Measurements from ENCODE around the gene LHFPL3.

- TF ChIP-seq, protein P1, sequence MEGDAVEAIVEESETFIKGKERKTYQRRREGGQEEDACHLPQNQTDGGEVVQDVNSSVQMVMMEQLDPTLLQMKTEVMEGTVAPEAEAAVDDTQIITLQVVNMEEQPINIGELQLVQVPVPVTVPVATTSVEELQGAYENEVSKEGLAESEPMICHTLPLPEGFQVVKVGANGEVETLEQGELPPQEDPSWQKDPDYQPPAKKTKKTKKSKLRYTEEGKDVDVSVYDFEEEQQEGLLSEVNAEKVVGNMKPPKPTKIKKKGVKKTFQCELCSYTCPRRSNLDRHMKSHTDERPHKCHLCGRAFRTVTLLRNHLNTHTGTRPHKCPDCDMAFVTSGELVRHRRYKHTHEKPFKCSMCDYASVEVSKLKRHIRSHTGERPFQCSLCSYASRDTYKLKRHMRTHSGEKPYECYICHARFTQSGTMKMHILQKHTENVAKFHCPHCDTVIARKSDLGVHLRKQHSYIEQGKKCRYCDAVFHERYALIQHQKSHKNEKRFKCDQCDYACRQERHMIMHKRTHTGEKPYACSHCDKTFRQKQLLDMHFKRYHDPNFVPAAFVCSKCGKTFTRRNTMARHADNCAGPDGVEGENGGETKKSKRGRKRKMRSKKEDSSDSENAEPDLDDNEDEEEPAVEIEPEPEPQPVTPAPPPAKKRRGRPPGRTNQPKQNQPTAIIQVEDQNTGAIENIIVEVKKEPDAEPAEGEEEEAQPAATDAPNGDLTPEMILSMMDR (IDR thresholded peaks at IDR 0.05; ENCODE audit: poor library complexity, severe bottlenecking): no peak
- TF ChIP-seq, protein P2, sequence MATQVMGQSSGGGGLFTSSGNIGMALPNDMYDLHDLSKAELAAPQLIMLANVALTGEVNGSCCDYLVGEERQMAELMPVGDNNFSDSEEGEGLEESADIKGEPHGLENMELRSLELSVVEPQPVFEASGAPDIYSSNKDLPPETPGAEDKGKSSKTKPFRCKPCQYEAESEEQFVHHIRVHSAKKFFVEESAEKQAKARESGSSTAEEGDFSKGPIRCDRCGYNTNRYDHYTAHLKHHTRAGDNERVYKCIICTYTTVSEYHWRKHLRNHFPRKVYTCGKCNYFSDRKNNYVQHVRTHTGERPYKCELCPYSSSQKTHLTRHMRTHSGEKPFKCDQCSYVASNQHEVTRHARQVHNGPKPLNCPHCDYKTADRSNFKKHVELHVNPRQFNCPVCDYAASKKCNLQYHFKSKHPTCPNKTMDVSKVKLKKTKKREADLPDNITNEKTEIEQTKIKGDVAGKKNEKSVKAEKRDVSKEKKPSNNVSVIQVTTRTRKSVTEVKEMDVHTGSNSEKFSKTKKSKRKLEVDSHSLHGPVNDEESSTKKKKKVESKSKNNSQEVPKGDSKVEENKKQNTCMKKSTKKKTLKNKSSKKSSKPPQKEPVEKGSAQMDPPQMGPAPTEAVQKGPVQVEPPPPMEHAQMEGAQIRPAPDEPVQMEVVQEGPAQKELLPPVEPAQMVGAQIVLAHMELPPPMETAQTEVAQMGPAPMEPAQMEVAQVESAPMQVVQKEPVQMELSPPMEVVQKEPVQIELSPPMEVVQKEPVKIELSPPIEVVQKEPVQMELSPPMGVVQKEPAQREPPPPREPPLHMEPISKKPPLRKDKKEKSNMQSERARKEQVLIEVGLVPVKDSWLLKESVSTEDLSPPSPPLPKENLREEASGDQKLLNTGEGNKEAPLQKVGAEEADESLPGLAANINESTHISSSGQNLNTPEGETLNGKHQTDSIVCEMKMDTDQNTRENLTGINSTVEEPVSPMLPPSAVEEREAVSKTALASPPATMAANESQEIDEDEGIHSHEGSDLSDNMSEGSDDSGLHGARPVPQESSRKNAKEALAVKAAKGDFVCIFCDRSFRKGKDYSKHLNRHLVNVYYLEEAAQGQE (IDR thresholded peaks at IDR 0.05; ENCODE audit: borderline replicate concordance): no peak
- TF ChIP-seq EZH2 (IDR thresholded peaks at IDR 0.05; ENCODE audit: borderline replicate concordance, insufficient read depth, low read length, poor library complexity, severe bottlenecking) (no peak), EP300 (conservative IDR thresholded peaks at IDR 0.05; ENCODE audit: poor library complexity, severe bottlenecking) (no peak), POLR2AphosphoS5 (IDR thresholded peaks at IDR 0.05) (no peak)
Measured at GRCh38 chr7:104415700-104416099, 87.3 kb downstream of the LHFPL3 start.
